NOMO-1 treated with dmso at 0.1 percent for 144 hours (cell line): Measurements from ENCODE around the gene MEGF10.

ENCODE experiments used
- DNase-seq: peaks from one replicate; lab custom pipeline; 2025; ENCODE audit not compliant: unreplicated experiment; lab: John Stamatoyannopoulos, UW

The MEGF10 gene

GRCh38 chr5:127409246-127409917 lies 118.8 kb downstream of the MEGF10 start:
- DNase-seq: no peak

- no peak for DNase-seq
Observed at GRCh38 chr5:127409921-127410675, 119.5 kb downstream of the MEGF10 start.

- DNase-seq: no peak
Observed at GRCh38 chr5:127410959-127411358, 120.4 kb downstream of the MEGF10 start.

- DNase-seq: no peak
Observed at GRCh38 chr5:127411381-127411780, 120.8 kb downstream of the MEGF10 start.

- no peak for DNase-seq
Observed at GRCh38 chr5:127412698-127413097, 122.1 kb downstream of the MEGF10 start.

GRCh38 chr5:127415034-127415433 lies 124.4 kb downstream of the MEGF10 start:
- DNase-seq: no peak

GRCh38 chr5:127416906-127417305 lies 126.3 kb downstream of the MEGF10 start:
- no peak for DNase-seq

GRCh38 chr5:127417528-127417927 lies 126.9 kb downstream of the MEGF10 start:
- no peak for DNase-seq

GRCh38 chr5:127418367-127418766 lies 127.8 kb downstream of the MEGF10 start:
- no peak for DNase-seq

- DNase-seq: no peak
Observed at GRCh38 chr5:127418974-127419682, 128.5 kb downstream of the MEGF10 start.

GRCh38 chr5:127419683-127420257 lies 129.2 kb downstream of the MEGF10 start:
- DNase-seq: no peak

GRCh38 chr5:127420758-127421157 lies 130.2 kb downstream of the MEGF10 start:
- no peak for DNase-seq

GRCh38 chr5:127421471-127421870 lies 130.9 kb downstream of the MEGF10 start:
- no peak for DNase-seq

GRCh38 chr5:127423173-127423798 lies 132.7 kb downstream of the MEGF10 start:
- no peak for DNase-seq

GRCh38 chr5:127425037-127425436 lies 134.4 kb downstream of the MEGF10 start:
- no peak for DNase-seq

GRCh38 chr5:127425868-127426267 lies 135.3 kb downstream of the MEGF10 start:
- peak; percentile 33 for DNase-seq

GRCh38 chr5:127426661-127427060 lies 136.1 kb downstream of the MEGF10 start:
- no peak for DNase-seq

- DNase-seq: no peak
Observed at GRCh38 chr5:127428276-127428675, 137.7 kb downstream of the MEGF10 start.

- DNase-seq: no peak
Observed at GRCh38 chr5:127428748-127429147, 138.2 kb downstream of the MEGF10 start.

- DNase-seq: no peak
Observed at GRCh38 chr5:127429928-127430327, 139.3 kb downstream of the MEGF10 start.

- no peak for DNase-seq
Observed at GRCh38 chr5:127430627-127431026, 140.0 kb downstream of the MEGF10 start.
